ENCODE data around the gene KLK13. TPM values are rescaled to one million over a fixed set of nuclear protein-coding genes. Genes with fewer than 3 reads are reported as not detected.

The KLK13 gene
- total RNA-seq, 1 donor from 2014 or later = not detected

- DNase-seq (ENCODE audit: low read depth in 2 of 2) = no peak
Measured at GRCh38 chr19:51060973-51061372, 3.9 kb downstream of the KLK13 start.

- DNase-seq (ENCODE audit: low read depth in 2 of 2) = no peak
Measured at GRCh38 chr19:51060336-51060735, 4.6 kb downstream of the KLK13 start.

- no peak for DNase-seq (ENCODE audit: low read depth in 2 of 2)
Measured at GRCh38 chr19:51059715-51060114, 5.2 kb downstream of the KLK13 start.

GRCh38 chr19:51055866-51056265 is 9.0 kb downstream of the KLK13 start:
- DNase-seq (ENCODE audit: low read depth in 2 of 2) = no peak

- DNase-seq (ENCODE audit: low read depth in 2 of 2) = no peak
Measured at GRCh38 chr19:51047031-51047335, 17.9 kb downstream of the KLK13 start.

- DNase-seq (ENCODE audit: low read depth in 2 of 2) = no peak
Measured at GRCh38 chr19:51044327-51044726, 20.6 kb downstream of the KLK13 start.

GRCh38 chr19:51043497-51043896 is 21.4 kb downstream of the KLK13 start:
- DNase-seq (ENCODE audit: low read depth in 2 of 2) = no peak

GRCh38 chr19:51040151-51040550 is 24.7 kb downstream of the KLK13 start:
- DNase-seq (ENCODE audit: low read depth in 2 of 2) = no peak

GRCh38 chr19:51036519-51036918 is 28.4 kb downstream of the KLK13 start:
- no peak for DNase-seq (ENCODE audit: low read depth in 2 of 2)

- DNase-seq (ENCODE audit: low read depth in 2 of 2) = no peak
Measured at GRCh38 chr19:51034704-51035103, 30.2 kb downstream of the KLK13 start, which contains the start of gene KLK12. Gene KLK12, minus strand, starts transcription at chr19:51035002. Its CDS starts 381 bp downstream, at chr19:51034621.

- no peak for DNase-seq (ENCODE audit: low read depth in 2 of 2)
Measured at GRCh38 chr19:51031880-51032225, 33.0 kb downstream of the KLK13 start.

GRCh38 chr19:51031220-51031879 is 33.5 kb downstream of the KLK13 start:
- DNase-seq (ENCODE audit: low read depth in 2 of 2) = no peak

GRCh38 chr19:51030631-51031030 is 34.3 kb downstream of the KLK13 start:
- no peak for DNase-seq (ENCODE audit: low read depth in 2 of 2)

- DNase-seq (ENCODE audit: low read depth in 2 of 2) = no peak
Measured at GRCh38 chr19:51029718-51030117, 35.2 kb downstream of the KLK13 start.

- no peak for DNase-seq (ENCODE audit: low read depth in 2 of 2)
Measured at GRCh38 chr19:51027873-51028272, 37.0 kb downstream of the KLK13 start.

- no peak for DNase-seq (ENCODE audit: low read depth in 2 of 2)
Measured at GRCh38 chr19:51027126-51027806, 37.6 kb downstream of the KLK13 start.

GRCh38 chr19:51026554-51026831 is 38.4 kb downstream of the KLK13 start, which contains the start of gene KLK11:
Gene KLK11, minus strand, starts transcription at chr19:51026616. Its CDS starts 985 bp downstream, at chr19:51025631.
- DNase-seq (ENCODE audit: low read depth in 2 of 2) = no peak

GRCh38 chr19:51025809-51026553 is 38.9 kb downstream of the KLK13 start:
- DNase-seq (ENCODE audit: low read depth in 2 of 2) = no peak

- DNase-seq (ENCODE audit: low read depth in 2 of 2) = no peak
Measured at GRCh38 chr19:51025401-51025800, 39.5 kb downstream of the KLK13 start.

GRCh38 chr19:51024924-51025323 is 40.0 kb downstream of the KLK13 start:
- no peak for DNase-seq (ENCODE audit: low read depth in 2 of 2)

- no peak for DNase-seq (ENCODE audit: low read depth in 2 of 2)
Measured at GRCh38 chr19:51023946-51024345, 40.9 kb downstream of the KLK13 start.

- DNase-seq (ENCODE audit: low read depth in 2 of 2) = no peak
Measured at GRCh38 chr19:51022526-51022925, 42.4 kb downstream of the KLK13 start.

Measured in lung microvascular endothelial cell (primary cell).